HepG2 (cell line): ENCODE results near the gene PSMB11. TPM values are rescaled to one million over a fixed set of nuclear protein-coding genes. Genes with fewer than 3 reads are reported as not detected.

Experiments
- ATRX ChIP-seq: sonication (generic); formaldehyde crosslinking; IDR thresholded peaks from 2 replicates; pipeline ENCODE4 v1.4.0; 2020; ENCODE audit warnings: missing genetic modification reagents, borderline replicate concordance
- SP4 ChIP-seq: sonication (generic); formaldehyde crosslinking; IDR thresholded peaks from 2 replicates; pipeline ENCODE4 v1.8.1; 2023; ENCODE audit warnings: mild to moderate bottlenecking, missing genetic modification reagents
- ZFP1 ChIP-seq: IDR thresholded peaks from 2 replicates; pipeline ENCODE4 v1.6.1; 2016
- ZNF33B ChIP-seq: sonication (generic); formaldehyde crosslinking; IDR thresholded peaks from 2 replicates; pipeline ENCODE4 v1.5.1; 2020; ENCODE audit warnings: mild to moderate bottlenecking, missing genetic modification reagents
- ZNF773 ChIP-seq: sonication (generic); formaldehyde crosslinking; IDR thresholded peaks from 2 replicates; pipeline ENCODE4 v1.4.0; 2020; ENCODE audit warnings: missing genetic modification reagents, borderline replicate concordance
- polyA plus RNA-seq, 8 experiments: library from polyadenylated mRNA; depleted of rRNA in 3 of 8; stranded (reverse) in 7 of 8; unstranded in 1 of 8; fragments of >200 nt; fragmentation: Illumina TruSeq in 4 of 8; extraction: Trizol in 4 of 8; gene quantifications; 2 replicates each; pipeline versions ENCODE4 v1.2.1 to v1.2.3, GENCODE V29; 2011 to 2016; ENCODE audit warnings: low read depth in 4 of 8, missing spikeins in 1 of 8, mixed read lengths in 1 of 8; ENCODE audit not compliant: insufficient read depth in 1 of 8
- total RNA-seq, 5 experiments: library from RNA; depleted of rRNA; stranded (reverse); fragments of >200 nt; fragmentation: Illumina TruSeq; extraction: Trizol; gene quantifications; 2 replicates each; pipeline ENCODE4 v1.2.3, GENCODE V29; 2016; ENCODE audit warnings: low read depth in 1 of 5
- TF ChIP-seq, protein P1 (sequence below): sonication (generic); formaldehyde crosslinking; IDR thresholded peaks from 2 replicates; pipeline ENCODE4 v1.8.1; 2023; ENCODE audit warnings: mild to moderate bottlenecking, inconsistent platforms, moderate library complexity, missing genetic modification reagents, borderline replicate concordance
- TF ChIP-seq, protein P2 (sequence below): sonication (generic); formaldehyde crosslinking; IDR thresholded peaks from 2 replicates; pipeline ENCODE4 v1.5.0; 2020; ENCODE audit warnings: mild to moderate bottlenecking, missing genetic modification reagents, borderline replicate concordance
- TF ChIP-seq, protein P3 (sequence below): IDR thresholded peaks from 2 replicates; pipeline ENCODE4 v1.6.1; 2016; ENCODE audit warnings: low read depth, missing genetic modification reagents, missing compliant biosample characterization
- TF ChIP-seq, protein P4 (sequence below): sonication (generic); formaldehyde crosslinking; IDR thresholded peaks from 2 replicates; pipeline ENCODE4 v1.5.0; 2020; ENCODE audit warnings: mild to moderate bottlenecking, missing genetic modification reagents, borderline replicate concordance

The PSMB11 gene
- total and polyA plus RNA-seq, 2 of the 13 experiments (the other 11 are each of a cell fraction or from before 2014, with no cell fraction given): not detected

DNA sequence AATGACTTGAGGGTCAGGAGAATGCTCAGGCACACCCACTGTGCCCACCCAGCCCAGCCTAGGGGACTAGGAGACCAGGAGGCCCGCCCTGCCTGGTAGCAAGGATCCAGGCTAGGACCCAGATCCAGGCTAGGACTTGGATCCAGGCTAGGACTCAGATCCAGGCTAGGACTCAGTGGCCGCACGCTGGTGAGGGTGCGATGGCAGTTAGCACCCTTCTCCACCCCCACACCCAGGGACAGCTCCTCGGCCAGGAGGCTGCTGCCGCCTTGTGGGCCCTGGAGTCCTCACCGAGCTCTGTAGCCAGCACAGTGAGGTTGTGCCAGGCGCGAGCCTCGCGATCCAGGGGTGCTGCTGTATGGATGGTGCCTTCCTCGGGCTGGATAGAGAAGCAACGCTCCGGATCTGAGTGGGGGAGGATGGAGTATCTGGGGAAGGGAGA is 10.2 kb downstream of the PSMB11 start (continued):
- TF ChIP-seq, protein P1, sequence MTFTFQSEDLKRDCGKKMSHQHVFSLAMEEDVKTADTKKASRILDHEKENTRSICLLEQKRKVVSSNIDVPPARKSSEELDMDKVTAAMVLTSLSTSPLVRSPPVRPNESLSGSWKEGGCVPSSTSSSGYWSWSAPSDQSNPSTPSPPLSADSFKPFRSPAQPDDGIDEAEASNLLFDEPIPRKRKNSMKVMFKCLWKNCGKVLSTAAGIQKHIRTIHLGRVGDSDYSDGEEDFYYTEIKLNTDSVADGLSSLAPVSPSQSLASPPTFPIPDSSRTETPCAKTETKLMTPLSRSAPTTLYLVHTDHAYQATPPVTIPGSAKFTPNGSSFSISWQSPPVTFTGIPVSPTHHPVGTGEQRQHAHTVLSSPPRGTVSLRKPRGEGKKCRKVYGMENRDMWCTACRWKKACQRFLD (CRISPR knock-in tag): 0 out of 2 replicates have a peak, but pooled peaks have one; percentile 27
- TF ChIP-seq ATRX (CRISPR knock-in tag) (no peak), ZNF33B (no peak), ZNF773 (CRISPR knock-in tag) (no peak), SP4 (CRISPR knock-in tag) (0 out of 2 replicates have a peak, but pooled peaks have one; percentile 5), ZFP1 (no peak)
- TF ChIP-seq, protein P2, sequence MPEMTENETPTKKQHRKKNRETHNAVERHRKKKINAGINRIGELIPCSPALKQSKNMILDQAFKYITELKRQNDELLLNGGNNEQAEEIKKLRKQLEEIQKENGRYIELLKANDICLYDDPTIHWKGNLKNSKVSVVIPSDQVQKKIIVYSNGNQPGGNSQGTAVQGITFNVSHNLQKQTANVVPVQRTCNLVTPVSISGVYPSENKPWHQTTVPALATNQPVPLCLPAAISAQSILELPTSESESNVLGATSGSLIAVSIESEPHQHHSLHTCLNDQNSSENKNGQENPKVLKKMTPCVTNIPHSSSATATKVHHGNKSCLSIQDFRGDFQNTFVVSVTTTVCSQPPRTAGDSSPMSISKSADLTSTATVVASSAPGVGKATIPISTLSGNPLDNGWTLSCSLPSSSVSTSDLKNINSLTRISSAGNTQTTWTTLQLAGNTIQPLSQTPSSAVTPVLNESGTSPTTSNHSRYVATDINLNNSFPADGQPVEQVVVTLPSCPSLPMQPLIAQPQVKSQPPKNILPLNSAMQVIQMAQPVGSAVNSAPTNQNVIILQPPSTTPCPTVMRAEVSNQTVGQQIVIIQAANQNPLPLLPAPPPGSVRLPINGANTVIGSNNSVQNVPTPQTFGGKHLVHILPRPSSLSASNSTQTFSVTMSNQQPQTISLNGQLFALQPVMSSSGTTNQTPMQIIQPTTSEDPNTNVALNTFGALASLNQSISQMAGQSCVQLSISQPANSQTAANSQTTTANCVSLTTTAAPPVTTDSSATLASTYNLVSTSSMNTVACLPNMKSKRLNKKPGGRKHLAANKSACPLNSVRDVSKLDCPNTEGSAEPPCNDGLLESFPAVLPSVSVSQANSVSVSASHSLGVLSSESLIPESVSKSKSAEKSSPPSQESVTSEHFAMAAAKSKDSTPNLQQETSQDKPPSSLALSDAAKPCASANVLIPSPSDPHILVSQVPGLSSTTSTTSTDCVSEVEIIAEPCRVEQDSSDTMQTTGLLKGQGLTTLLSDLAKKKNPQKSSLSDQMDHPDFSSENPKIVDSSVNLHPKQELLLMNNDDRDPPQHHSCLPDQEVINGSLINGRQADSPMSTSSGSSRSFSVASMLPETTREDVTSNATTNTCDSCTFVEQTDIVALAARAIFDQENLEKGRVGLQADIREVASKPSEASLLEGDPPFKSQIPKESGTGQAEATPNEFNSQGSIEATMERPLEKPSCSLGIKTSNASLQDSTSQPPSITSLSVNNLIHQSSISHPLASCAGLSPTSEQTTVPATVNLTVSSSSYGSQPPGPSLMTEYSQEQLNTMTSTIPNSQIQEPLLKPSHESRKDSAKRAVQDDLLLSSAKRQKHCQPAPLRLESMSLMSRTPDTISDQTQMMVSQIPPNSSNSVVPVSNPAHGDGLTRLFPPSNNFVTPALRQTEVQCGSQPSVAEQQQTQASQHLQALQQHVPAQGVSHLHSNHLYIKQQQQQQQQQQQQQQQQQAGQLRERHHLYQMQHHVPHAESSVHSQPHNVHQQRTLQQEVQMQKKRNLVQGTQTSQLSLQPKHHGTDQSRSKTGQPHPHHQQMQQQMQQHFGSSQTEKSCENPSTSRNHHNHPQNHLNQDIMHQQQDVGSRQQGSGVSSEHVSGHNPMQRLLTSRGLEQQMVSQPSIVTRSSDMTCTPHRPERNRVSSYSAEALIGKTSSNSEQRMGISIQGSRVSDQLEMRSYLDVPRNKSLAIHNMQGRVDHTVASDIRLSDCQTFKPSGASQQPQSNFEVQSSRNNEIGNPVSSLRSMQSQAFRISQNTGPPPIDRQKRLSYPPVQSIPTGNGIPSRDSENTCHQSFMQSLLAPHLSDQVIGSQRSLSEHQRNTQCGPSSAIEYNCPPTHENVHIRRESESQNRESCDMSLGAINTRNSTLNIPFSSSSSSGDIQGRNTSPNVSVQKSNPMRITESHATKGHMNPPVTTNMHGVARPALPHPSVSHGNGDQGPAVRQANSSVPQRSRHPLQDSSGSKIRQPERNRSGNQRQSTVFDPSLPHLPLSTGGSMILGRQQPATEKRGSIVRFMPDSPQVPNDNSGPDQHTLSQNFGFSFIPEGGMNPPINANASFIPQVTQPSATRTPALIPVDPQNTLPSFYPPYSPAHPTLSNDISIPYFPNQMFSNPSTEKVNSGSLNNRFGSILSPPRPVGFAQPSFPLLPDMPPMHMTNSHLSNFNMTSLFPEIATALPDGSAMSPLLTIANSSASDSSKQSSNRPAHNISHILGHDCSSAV (CRISPR knock-in tag): no peak
- TF ChIP-seq, protein P3, sequence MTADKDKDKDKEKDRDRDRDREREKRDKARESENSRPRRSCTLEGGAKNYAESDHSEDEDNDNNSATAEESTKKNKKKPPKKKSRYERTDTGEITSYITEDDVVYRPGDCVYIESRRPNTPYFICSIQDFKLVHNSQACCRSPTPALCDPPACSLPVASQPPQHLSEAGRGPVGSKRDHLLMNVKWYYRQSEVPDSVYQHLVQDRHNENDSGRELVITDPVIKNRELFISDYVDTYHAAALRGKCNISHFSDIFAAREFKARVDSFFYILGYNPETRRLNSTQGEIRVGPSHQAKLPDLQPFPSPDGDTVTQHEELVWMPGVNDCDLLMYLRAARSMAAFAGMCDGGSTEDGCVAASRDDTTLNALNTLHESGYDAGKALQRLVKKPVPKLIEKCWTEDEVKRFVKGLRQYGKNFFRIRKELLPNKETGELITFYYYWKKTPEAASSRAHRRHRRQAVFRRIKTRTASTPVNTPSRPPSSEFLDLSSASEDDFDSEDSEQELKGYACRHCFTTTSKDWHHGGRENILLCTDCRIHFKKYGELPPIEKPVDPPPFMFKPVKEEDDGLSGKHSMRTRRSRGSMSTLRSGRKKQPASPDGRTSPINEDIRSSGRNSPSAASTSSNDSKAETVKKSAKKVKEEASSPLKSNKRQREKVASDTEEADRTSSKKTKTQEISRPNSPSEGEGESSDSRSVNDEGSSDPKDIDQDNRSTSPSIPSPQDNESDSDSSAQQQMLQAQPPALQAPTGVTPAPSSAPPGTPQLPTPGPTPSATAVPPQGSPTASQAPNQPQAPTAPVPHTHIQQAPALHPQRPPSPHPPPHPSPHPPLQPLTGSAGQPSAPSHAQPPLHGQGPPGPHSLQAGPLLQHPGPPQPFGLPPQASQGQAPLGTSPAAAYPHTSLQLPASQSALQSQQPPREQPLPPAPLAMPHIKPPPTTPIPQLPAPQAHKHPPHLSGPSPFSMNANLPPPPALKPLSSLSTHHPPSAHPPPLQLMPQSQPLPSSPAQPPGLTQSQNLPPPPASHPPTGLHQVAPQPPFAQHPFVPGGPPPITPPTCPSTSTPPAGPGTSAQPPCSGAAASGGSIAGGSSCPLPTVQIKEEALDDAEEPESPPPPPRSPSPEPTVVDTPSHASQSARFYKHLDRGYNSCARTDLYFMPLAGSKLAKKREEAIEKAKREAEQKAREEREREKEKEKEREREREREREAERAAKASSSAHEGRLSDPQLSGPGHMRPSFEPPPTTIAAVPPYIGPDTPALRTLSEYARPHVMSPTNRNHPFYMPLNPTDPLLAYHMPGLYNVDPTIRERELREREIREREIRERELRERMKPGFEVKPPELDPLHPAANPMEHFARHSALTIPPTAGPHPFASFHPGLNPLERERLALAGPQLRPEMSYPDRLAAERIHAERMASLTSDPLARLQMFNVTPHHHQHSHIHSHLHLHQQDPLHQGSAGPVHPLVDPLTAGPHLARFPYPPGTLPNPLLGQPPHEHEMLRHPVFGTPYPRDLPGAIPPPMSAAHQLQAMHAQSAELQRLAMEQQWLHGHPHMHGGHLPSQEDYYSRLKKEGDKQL: no peak
- TF ChIP-seq, protein P4, sequence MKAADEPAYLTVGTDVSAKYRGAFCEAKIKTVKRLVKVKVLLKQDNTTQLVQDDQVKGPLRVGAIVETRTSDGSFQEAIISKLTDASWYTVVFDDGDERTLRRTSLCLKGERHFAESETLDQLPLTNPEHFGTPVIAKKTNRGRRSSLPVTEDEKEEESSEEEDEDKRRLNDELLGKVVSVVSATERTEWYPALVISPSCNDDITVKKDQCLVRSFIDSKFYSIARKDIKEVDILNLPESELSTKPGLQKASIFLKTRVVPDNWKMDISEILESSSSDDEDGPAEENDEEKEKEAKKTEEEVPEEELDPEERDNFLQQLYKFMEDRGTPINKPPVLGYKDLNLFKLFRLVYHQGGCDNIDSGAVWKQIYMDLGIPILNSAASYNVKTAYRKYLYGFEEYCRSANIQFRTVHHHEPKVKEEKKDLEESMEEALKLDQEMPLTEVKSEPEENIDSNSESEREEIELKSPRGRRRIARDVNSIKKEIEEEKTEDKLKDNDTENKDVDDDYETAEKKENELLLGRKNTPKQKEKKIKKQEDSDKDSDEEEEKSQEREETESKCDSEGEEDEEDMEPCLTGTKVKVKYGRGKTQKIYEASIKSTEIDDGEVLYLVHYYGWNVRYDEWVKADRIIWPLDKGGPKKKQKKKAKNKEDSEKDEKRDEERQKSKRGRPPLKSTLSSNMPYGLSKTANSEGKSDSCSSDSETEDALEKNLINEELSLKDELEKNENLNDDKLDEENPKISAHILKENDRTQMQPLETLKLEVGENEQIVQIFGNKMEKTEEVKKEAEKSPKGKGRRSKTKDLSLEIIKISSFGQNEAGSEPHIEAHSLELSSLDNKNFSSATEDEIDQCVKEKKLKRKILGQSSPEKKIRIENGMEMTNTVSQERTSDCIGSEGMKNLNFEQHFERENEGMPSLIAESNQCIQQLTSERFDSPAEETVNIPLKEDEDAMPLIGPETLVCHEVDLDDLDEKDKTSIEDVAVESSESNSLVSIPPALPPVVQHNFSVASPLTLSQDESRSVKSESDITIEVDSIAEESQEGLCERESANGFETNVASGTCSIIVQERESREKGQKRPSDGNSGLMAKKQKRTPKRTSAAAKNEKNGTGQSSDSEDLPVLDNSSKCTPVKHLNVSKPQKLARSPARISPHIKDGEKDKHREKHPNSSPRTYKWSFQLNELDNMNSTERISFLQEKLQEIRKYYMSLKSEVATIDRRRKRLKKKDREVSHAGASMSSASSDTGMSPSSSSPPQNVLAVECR (CRISPR knock-in tag): 0 out of 2 replicates have a peak, but pooled peaks have one; percentile 34
